Type B pancreatic cell (in vitro differentiated cells): ENCODE measurements around the gene TAF8. TPM values are rescaled to one million over a fixed set of nuclear protein-coding genes. Genes with fewer than 3 reads are reported as not detected.

ENCODE experiments used
- DNase-seq: peaks from one replicate; pipeline ENCODE4 v3.0.0; 2021; ENCODE audit warnings: mixed read lengths; ENCODE audit not compliant: unreplicated experiment; ENCODE audit errors: extremely low spot score
- H3K27ac Mint-ChIP-seq: 2 replicates; pipeline ENCODE4 v1.8.0; 2021; ENCODE audit warnings: mild to moderate bottlenecking, mixed read lengths
- H3K27me3 Mint-ChIP-seq: 2 replicates; pipeline ENCODE4 v1.8.0; 2021; ENCODE audit warnings: mixed read lengths
- H3K36me3 Mint-ChIP-seq: 2 replicates; pipeline ENCODE4 v1.8.0; 2021; ENCODE audit warnings: mixed read lengths
- H3K4me1 Mint-ChIP-seq: one replicate; pipeline ENCODE4 v1.8.0; 2021; ENCODE audit warnings: mixed read lengths; ENCODE audit not compliant: unreplicated experiment
- H3K4me3 Mint-ChIP-seq: 2 replicates; pipeline ENCODE4 v1.8.0; 2021; ENCODE audit warnings: mild to moderate bottlenecking, mixed read lengths
- H3K9me3 Mint-ChIP-seq: 2 replicates; pipeline ENCODE4 v1.8.0; 2021; ENCODE audit warnings: mixed read lengths
- total RNA-seq: library from RNA; stranded (reverse); gene quantifications from 2 replicates; pipeline ENCODE4 v1.2.1, GENCODE V29; 2021; ENCODE audit warnings: low replicate concordance
- TF ChIP-seq, protein P1 (sequence below): fragments of 200-600 bp; sonication (generic); conservative IDR thresholded peaks from 2 replicates; pipeline ENCODE4 v1.5.0; 2021; ENCODE audit warnings: antibody characterized with exemption, mild to moderate bottlenecking

The TAF8 gene
- total RNA-seq, 1 donor from 2014 or later, result 36.0 TPM

GRCh38 chr6:42084889-42085288 lies 34.6 kb downstream of the TAF8 start:
- TF ChIP-seq, protein P1, sequence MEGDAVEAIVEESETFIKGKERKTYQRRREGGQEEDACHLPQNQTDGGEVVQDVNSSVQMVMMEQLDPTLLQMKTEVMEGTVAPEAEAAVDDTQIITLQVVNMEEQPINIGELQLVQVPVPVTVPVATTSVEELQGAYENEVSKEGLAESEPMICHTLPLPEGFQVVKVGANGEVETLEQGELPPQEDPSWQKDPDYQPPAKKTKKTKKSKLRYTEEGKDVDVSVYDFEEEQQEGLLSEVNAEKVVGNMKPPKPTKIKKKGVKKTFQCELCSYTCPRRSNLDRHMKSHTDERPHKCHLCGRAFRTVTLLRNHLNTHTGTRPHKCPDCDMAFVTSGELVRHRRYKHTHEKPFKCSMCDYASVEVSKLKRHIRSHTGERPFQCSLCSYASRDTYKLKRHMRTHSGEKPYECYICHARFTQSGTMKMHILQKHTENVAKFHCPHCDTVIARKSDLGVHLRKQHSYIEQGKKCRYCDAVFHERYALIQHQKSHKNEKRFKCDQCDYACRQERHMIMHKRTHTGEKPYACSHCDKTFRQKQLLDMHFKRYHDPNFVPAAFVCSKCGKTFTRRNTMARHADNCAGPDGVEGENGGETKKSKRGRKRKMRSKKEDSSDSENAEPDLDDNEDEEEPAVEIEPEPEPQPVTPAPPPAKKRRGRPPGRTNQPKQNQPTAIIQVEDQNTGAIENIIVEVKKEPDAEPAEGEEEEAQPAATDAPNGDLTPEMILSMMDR, result peak; percentile 24
- DNase-seq, result no peak
- Mint-ChIP-seq H3K9me3 (no peaks in the 10 kb centered on the region), H3K27ac (no peak overlapping the region), H3K4me1 (peaks cover 4% of the 10 kb centered on the region), H3K4me3 (no peak overlapping the region), H3K36me3 (no peaks in the 10 kb centered on the region), H3K27me3 (no peaks in the 10 kb centered on the region)

DNA sequence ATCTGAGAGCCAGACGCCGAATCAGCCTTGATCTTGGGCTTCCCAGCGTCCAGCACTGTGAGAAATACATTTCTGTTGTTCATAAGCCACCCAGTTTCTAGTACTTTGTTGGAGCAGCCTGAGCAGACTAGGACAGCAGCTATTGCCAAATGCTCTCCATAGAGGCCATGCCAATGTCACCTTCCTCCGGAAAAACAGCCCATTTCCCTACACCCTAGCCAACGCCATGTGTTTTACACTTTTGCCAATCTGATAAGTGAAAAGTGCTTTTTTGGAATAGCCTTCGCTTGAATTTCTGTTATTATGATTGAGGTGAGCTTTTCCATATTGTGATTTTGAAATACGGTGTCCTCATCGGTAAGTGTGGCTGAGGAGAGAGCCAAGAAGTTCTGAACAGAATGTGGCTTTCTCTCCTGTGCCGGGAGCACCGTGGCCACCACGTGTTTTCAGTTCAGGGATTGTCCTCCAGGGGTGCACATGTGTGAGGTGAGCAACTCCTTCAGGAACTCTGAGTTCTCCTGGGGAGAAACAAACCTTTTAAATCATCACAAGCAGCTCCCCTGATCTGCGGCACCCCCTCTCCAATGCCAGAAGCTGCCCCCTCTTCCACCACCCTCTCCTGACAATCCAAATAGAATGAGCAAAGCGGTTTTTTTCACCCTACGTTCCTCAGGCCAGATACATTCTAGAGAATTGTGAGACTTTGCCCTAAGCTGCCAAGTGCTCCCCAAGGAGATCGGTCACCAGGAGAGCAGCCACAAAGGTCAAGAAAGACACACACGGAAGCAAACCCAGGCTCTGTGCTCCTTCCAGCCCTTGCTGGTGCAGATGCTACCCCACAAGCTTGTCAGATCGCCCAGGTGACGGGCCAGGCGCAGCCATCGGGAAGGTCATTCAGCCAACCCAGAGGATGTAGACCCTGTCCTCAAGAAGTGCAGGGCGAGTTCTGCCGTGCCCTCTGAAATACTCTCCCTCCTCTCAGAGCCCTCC lies 36.0 kb downstream of the TAF8 start:
- no peak overlapping the region for H3K27ac Mint-ChIP-seq
- peaks cover 4% of the 10 kb centered on the region for H3K4me1 Mint-ChIP-seq
- no peak for DNase-seq
- no peak overlapping the region for H3K4me3 Mint-ChIP-seq
- H3K9me3 Mint-ChIP-seq, result no peaks in the 10 kb centered on the region
- TF ChIP-seq, protein P1, result peak; percentile 43
- no peaks in the 10 kb centered on the region for H3K27me3 Mint-ChIP-seq
- no peaks in the 10 kb centered on the region for H3K36me3 Mint-ChIP-seq

GRCh38 chr6:42088101-42088591 lies 37.8 kb downstream of the TAF8 start:
- H3K9me3 Mint-ChIP-seq, result no peaks in the 10 kb centered on the region
- H3K36me3 Mint-ChIP-seq, result no peaks in the 10 kb centered on the region
- DNase-seq, result no peak
- H3K27ac Mint-ChIP-seq, result peak overlapping the region; percentile 40
- H3K4me1 Mint-ChIP-seq, result peaks cover 4% of the 10 kb centered on the region
- H3K27me3 Mint-ChIP-seq, result no peaks in the 10 kb centered on the region
- TF ChIP-seq, protein P1, result no peak
- no peak overlapping the region for H3K4me3 Mint-ChIP-seq

DNA sequence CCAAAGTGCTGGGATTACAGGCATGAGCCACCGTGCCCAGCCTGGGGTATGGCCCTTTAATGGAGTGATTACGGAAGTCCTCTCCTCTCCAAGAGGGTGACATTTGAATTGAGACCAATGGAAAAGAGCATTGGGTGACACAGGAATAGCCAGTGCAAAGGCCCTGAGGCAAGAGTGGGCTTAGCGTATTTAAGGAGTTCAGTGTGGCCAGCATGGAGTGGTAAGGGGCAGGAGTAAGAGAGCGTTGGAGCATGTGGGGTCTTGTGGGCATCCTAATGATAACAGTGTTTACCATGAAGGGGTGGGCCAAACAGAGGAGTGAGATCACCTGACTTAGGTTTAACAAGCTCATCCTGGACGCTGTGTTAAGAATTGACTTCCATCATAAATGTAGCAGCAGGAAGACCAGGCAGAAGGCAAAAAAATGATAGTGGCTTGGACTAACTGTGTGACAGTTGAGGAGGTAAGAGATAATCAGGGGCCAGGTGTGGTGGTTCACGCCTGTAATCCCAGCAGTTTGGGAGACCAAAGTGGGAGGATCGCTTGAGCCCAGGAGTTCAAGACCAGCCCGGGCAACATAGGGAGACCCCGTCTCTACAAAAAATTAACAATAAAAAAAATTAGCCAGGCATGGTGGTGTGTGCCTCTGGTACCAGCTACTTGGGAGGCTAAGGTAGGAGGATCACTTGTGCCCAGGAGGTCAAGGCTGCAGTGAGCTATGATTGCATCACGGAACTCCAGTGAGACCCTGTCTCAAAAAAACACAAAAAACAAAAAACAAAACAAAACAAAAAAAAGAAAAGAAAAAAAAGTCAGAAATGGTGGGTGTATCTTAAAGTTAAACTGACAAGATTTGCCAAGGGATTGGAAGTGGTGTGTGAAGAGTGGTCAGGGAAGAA lies 40.7 kb downstream of the TAF8 start:
- Mint-ChIP-seq H3K36me3 (no peaks in the 10 kb centered on the region), H3K27ac (no peak overlapping the region), H3K4me1 (peaks cover 9% of the 10 kb centered on the region), H3K9me3 (no peaks in the 10 kb centered on the region), H3K27me3 (peaks cover 6% of the 10 kb centered on the region), H3K4me3 (no peak overlapping the region)
- TF ChIP-seq, protein P1, result no peak
- DNase-seq, result no peak

GRCh38 chr6:42091718-42092023 lies 41.3 kb downstream of the TAF8 start:
- DNase-seq, result no peak
- peaks cover 6% of the 10 kb centered on the region for H3K27me3 Mint-ChIP-seq
- no peak overlapping the region for H3K4me3 Mint-ChIP-seq
- no peaks in the 10 kb centered on the region for H3K36me3 Mint-ChIP-seq
- H3K9me3 Mint-ChIP-seq, result no peaks in the 10 kb centered on the region
- H3K27ac Mint-ChIP-seq, result peak overlapping the region; percentile 27
- TF ChIP-seq, protein P1, result no peak
- peaks cover 10% of the 10 kb centered on the region for H3K4me1 Mint-ChIP-seq
